Muscle layer of duodenum (tissue), 2 donors: ENCODE measurements around the gene CCR7.

Source experiments
- H3K27ac ChIP-seq: one replicate; pipeline ENCODE4 v1.7.0; 2013; ENCODE audit warnings: mild to moderate bottlenecking, low read length
- H3K27me3 ChIP-seq: one replicate; pipeline ENCODE4 v1.7.0; 2013; ENCODE audit warnings: low read depth, mild to moderate bottlenecking, control low read depth, low read length
- H3K36me3 ChIP-seq, 2 donors: one replicate each; pipeline ENCODE4 v1.7.0; 2013; ENCODE audit warnings: low read length in 2 of 2, control low read depth in 1 of 2, mild to moderate bottlenecking in 1 of 2; ENCODE audit not compliant: insufficient read depth in 2 of 2, control insufficient read depth in 1 of 2
- H3K4me1 ChIP-seq, 2 donors: one replicate each; pipeline ENCODE4 v1.7.0; 2013; ENCODE audit warnings: low read length in 2 of 2, mild to moderate bottlenecking in 2 of 2, control low read depth in 1 of 2, moderate library complexity in 1 of 2; ENCODE audit not compliant: insufficient read depth in 2 of 2, control insufficient read depth in 1 of 2
- H3K4me3 ChIP-seq, 2 donors: one replicate each; pipeline ENCODE4 v1.7.0; 2013; ENCODE audit warnings: low read length in 2 of 2, low read depth in 1 of 2, mild to moderate bottlenecking in 1 of 2
- H3K9me3 ChIP-seq, 2 donors: one replicate each; pipeline ENCODE4 v1.7.0; 2013; ENCODE audit warnings: low read length in 2 of 2, control low read depth in 1 of 2, mild to moderate bottlenecking in 1 of 2; ENCODE audit not compliant: control insufficient read depth in 1 of 2
- donor health status: healthy.

Gene CCR7, protein sequence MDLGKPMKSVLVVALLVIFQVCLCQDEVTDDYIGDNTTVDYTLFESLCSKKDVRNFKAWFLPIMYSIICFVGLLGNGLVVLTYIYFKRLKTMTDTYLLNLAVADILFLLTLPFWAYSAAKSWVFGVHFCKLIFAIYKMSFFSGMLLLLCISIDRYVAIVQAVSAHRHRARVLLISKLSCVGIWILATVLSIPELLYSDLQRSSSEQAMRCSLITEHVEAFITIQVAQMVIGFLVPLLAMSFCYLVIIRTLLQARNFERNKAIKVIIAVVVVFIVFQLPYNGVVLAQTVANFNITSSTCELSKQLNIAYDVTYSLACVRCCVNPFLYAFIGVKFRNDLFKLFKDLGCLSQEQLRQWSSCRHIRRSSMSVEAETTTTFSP

DNA sequence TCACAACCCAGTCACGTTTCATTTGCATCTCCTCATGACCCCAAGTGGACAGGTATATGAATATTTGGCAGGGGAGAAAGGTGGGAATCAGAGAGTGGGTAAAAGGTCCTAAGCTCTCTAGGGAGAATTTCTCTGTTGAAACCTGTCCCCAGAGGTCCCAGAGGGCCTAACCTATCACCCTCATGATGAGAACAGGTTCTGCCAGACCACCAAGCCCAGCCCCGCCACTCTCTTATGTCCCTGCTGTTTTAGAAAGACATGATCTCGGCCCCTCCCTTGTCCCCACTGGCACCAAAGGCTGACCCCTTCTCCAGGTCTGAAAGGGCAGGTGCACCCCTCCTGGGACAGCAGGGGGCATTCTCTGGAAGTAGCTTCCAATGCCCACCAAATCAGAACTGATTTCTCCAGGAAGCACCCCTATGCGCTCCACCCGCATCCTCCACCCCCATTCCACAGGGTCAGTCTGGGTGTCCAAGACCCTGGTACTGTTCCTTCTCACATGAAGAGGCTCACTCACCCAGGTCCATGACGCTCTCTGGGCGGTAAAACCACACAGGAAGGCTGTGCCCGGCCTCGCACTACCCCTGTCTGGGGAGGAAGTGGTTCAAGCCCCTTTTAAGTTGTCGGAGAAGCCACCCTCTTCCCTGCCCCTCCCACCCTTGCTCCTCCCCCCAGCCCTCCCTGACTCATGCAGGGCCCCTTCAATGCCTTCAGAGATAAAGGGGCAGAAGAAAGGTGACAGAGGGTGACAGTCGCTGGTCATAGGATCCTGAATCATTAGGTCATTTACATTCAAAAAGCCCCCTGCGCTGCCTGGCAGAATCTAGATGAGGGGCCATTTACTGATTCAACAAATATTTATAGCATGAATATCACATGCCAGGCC is at the start of gene CCR7:
Gene CCR7 (minus strand): TSS at position 590 of the 886 bp plus-strand sequence. CDS start 63 bp downstream, at position 527.
- Histone ChIP-seq H3K27ac (no peak within 1 kb of the TSS), H3K4me1 (peaks cover 2 to 5% of the 10 kb centered on the region in 2 donors), H3K27me3 (no peaks in the 10 kb centered on the region), H3K4me3 (no peak within 1 kb of the TSS), H3K36me3 (no peaks in the 10 kb centered on the region), H3K9me3 (no peaks in the 10 kb centered on the region)

DNA sequence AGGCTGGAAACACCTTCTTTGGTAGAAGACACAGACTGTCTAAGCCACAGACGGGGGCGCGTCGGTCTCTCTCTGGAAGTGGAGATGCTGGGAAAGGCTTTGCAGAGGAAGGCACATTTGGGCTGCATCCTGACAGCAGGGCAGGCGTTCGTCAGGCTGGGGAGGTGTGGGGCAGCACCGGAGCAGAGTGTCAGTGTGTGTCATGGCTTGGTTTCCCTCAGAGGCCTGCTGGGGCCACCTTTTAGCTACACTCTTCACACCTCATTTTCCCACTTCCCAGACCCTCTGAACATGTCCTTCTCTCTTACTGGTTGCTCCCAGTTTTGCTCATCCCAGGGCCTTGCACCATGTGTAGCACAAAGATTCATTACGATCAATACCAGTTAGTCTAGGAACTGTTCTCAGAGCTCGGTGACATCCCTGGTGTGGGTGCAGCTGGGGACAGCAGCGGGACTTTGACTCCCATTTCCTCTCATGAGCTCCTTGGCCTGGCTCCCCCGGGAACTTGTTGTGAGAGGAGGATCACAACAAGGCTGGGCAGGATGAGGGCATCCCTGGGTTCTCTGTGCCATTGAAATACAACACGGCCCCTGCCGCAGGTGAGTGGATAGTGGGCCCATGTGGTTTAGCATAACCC is 49.3 kb upstream of the CCR7 start:
- Histone ChIP-seq H3K27me3 (no peaks in the 10 kb centered on the region), H3K4me3 (no peak overlapping the region), H3K36me3 (no peaks in the 10 kb centered on the region), H3K4me1 (no peaks in the 10 kb centered on the region), H3K9me3 (no peaks in the 10 kb centered on the region), H3K27ac (no peak overlapping the region)

DNA sequence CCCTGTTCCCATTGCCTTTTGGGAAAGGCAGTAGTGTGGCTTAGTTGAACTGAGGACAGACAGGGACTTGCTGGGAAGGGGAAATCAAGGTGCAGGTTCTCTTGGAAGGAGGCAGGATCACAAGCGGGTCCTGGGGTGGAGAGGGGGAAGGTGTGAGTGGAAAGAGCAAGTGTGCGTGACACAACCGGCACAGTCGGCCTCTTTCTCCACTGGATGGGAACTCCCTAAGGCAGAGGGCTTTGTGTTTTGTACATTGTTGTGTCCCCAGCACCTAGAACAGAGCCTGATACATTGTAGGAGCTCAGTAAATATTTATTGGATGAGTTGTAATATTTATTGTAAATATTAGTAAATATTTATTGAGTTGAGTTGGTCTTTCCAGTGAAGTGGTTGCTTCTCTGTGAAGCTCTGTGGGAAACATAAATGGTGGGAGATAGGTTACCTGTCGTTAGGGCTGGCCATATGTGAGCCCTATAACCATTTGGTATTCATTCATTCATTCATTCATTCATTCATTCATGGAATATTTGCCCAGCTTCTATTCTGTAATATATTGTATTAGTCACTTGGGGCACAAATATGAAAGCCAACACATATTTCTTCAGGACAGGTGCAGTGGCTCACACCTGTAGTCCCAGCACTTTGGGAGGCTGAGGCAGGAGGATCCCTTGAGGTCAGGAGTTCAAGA is 48.3 kb upstream of the CCR7 start:
- Histone ChIP-seq H3K27me3 (no peaks in the 10 kb centered on the region), H3K4me1 (no peaks in the 10 kb centered on the region)

DNA sequence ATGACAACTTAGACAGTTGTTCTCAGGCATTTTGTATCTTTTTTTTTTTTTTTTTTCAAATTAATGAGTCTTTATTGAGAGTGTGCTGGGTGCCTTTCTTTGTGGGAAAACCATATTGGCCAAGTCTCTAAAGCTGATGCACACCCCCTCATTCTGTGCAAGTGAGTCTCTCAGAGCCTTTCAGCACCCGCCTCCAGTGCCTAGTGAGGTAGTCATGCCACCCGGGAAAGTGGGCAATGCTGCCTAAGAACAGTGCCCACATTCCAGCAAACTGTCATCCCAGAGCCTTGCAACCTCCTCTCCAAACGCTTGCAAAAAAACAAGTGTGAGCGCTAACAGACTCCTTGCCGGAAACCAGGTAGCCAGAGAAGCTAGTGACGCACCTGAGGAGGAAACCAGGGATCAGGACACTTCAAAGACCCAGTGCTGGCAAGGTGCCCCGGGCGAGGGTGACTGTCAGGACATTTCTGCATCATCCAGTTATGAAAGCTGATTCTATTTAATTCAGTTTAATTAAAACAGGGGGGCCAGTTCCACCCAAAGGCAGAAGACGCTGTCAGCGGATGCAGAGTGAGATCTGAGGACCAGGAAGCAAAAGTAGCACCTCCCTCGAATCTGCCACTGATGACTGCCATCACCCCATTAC is 47.5 kb upstream of the CCR7 start:
- Histone ChIP-seq H3K36me3 (no peaks in the 10 kb centered on the region), H3K4me3 (no peak overlapping the region), H3K27me3 (no peaks in the 10 kb centered on the region), H3K9me3 (no peaks in the 10 kb centered on the region), H3K4me1 (no peaks in the 10 kb centered on the region), H3K27ac (no peak overlapping the region)

More for the DNA sequence above, 48.3 kb upstream of the CCR7 start:
- Histone ChIP-seq H3K4me3 (no peak overlapping the region), H3K9me3 (no peaks in the 10 kb centered on the region), H3K36me3 (no peaks in the 10 kb centered on the region), H3K27ac (no peak overlapping the region)

DNA sequence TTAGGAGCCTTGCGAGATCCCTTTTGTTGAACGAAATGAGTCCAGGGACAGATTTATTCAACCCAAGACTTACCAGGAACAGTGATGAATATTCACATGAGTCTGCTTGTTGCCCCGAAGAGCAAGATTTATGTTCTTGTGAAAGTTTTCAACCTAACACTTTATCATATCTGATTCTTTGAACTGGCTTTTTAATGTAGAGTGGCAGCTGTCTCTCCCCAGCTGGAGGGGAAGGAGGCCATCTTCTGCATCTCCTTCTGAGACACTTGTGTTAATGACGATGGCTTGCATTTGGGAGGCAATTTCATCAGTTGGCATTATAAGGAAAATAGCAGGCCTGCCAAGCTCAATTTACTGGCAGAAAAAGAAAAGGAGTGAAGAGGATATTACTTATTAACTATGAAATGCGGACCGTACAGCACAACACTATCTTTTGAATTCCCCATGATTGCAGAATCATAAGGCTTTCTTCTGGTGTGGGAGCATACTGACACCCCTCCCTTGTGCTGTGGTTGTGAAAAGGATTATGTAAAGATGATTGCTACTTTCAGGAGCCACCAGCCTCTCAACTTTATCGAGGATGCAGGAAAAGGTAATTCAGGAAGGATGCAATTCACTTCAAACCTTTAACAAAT is 46.7 kb upstream of the CCR7 start:
- Histone ChIP-seq H3K4me3 (no peak overlapping the region), H3K27ac (no peak overlapping the region), H3K4me1 (no peaks in the 10 kb centered on the region), H3K9me3 (no peaks in the 10 kb centered on the region), H3K36me3 (no peaks in the 10 kb centered on the region), H3K27me3 (no peaks in the 10 kb centered on the region)

DNA sequence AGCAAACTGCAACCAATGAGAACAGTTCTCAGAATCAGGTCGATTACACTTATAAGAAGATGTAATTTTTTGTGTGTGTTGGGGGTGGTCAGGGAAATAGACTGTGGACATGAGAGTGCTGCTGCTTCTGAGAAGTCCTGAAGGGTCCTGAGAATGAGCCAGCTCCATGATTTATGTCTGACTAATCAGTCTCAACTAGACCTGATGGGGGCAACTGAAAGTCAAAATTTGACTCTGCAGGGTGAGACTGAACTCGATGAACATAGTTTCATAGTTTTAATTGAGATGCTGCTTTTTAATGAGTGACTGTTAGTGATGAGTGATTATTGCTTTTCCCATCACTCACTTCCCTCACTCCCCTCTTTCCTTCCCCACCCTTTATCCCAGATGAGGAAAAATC is 45.1 kb upstream of the CCR7 start:
- Histone ChIP-seq H3K4me3 (no peak overlapping the region), H3K27ac (no peak overlapping the region), H3K27me3 (no peaks in the 10 kb centered on the region), H3K9me3 (no peaks in the 10 kb centered on the region), H3K36me3 (no peaks in the 10 kb centered on the region), H3K4me1 (no peaks in the 10 kb centered on the region)

DNA sequence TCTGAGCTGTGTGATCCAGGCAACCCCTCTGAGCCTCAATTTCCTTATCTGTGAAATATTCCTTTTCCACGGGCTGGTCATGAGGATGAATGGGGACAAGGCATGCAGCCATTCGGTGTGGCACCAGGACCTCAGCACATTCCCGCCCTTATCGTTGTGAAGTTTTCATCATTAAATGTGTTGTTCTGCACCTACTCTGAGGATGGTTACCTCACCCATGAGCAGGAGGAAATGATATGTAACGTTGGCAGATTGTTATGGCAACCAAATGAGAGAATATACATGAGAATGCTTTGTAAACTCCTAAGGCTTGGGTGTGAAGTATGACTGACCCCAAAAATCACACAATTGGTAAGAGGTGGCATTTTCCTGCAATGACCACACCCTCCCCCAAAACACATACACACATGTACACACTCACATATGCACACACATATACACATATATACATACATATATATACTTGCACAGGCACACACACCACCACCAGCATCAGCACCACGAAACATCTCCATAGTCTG is 42.8 kb upstream of the CCR7 start:
- Histone ChIP-seq H3K4me1 (no peaks in the 10 kb centered on the region), H3K36me3 (no peaks in the 10 kb centered on the region), H3K4me3 (no peak overlapping the region), H3K27me3 (no peaks in the 10 kb centered on the region), H3K9me3 (no peaks in the 10 kb centered on the region), H3K27ac (no peak overlapping the region)

DNA sequence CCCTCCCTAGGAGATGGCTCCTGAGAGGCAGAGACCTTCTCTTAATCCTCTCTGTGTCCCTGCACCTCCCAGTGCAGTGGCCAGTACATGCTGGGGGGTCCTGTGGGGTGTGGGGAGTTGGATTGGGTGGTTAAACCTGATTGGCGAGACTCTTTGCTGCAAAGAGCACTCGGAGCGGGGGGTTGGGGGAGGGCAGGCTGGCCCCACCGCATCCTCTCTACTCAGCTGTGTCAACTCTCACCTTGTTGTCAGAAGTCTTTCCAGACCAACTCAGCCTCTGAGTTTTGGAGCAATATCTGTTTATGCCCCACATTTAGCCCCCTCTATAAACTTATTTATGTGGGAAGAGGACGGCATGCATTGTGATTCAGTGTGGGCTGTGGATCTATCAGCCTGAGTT is 42.4 kb upstream of the CCR7 start:
- Histone ChIP-seq H3K27ac (no peak overlapping the region), H3K27me3 (no peaks in the 10 kb centered on the region), H3K4me3 (no peak overlapping the region), H3K4me1 (peaks cover 0 to 3% of the 10 kb centered on the region in 2 donors), H3K9me3 (no peaks in the 10 kb centered on the region), H3K36me3 (no peaks in the 10 kb centered on the region)

DNA sequence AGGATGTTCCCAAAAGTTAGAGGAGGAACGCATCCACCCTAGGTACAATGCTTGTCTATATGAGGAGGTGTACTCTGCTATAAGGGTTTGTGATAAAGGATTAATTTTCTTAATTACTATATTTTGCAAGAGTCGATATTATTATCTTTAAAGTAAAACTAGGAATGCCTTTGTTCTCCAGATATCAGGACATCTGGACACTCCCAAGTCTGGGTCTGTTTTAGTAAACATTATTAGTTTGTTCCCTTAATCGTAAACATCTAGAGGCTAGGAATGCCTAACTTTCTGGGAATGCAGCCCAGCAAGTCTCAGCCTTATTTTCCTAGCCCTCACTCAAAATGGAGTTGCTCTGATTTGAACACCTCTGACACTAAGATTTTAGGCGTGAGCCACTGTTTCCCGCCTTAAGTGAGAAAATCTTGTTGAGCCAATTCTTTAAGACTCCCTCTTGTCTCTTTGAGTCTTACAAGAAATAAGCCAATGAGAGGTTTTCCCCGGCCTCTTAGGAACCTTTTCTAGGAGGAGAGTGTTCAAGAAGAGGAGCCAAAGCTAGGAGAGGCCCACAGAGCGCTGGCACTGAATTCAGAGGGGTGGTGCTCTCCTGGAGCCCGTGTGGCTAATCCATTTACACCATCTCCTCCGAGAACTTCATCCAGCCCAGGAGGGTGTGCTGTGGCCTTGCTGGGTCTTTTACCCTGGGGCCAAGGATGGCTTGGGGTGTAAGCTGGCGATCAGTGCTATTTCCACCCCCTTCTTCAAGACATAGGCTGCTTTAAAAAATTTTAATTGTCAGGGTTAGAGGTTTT is 41.5 kb upstream of the CCR7 start:
- no peaks in the 10 kb centered on the region for H3K27me3 ChIP-seq
- H3K27ac ChIP-seq, result no peak overlapping the region
- peaks cover 0 to 9% of the 10 kb centered on the region in 2 donors for H3K4me1 ChIP-seq
- H3K36me3 ChIP-seq, result no peaks in the 10 kb centered on the region
- no peak overlapping the region for H3K4me3 ChIP-seq
- H3K9me3 ChIP-seq, result no peaks in the 10 kb centered on the region
